Endothelial cell of umbilical vein (primary cell): Measurements from ENCODE around the gene LRRC73. TPM values are rescaled to one million over a fixed set of nuclear protein-coding genes. Genes with fewer than 3 reads are reported as not detected.

ENCODE experiments used
- BruUV-seq: library from RNA; stranded (reverse); fragments of 400-500 nt; replicated peaks from 2 replicates; lab custom pipeline; 2021; lab: Mats Ljungman, UMichigan
- CTCF ChIA-PET: fragments of 300-600, 350-600 bp; sonication (Branson Sonifier 250); formaldehyde crosslinking; loops from one replicate; lab custom pipeline; 2021; ENCODE audit warnings: antibody characterized with exemption, inconsistent platforms; lab: Charles Lee
- POLR2A ChIA-PET: fragments of 300-600, 350-600 bp; sonication (Branson Sonifier 250); formaldehyde crosslinking; loops from one replicate; lab custom pipeline; 2021; ENCODE audit warnings: antibody characterized with exemption, inconsistent platforms; lab: Charles Lee
- DNase-seq: peaks from one replicate; pipeline ENCODE4 v3.0.0-alpha.2; 2011; ENCODE audit warnings: low read depth, low spot score
- FAIRE-seq: peaks from 2 replicates; lab custom pipeline; 2011; peaks lifted over from hg19 to GRCh38; lab: Jason Lieb, UNC
- H2AFZ ChIP-seq: 2 replicates; pipeline ENCODE4 v1.6.0; 2012; ENCODE audit warnings: low read depth, low read length, control low read depth, inconsistent platforms
- H3K27ac ChIP-seq: 2 replicates; pipeline ENCODE4 v1.5.1; 2011; ENCODE audit warnings: low read depth, mild to moderate bottlenecking, control low read depth, low read length, moderate library complexity; ENCODE audit not compliant: insufficient read depth
- H3K27me3 ChIP-seq, 2 experiments: 2 replicates each; pipeline versions ENCODE4 v1.6.0 to v1.6.1; 2011; ENCODE audit warnings: low read length in 2 of 2, mixed read lengths in 1 of 2; ENCODE audit not compliant: control insufficient read depth in 2 of 2, insufficient read depth in 2 of 2
- H3K36me3 ChIP-seq, 2 experiments: 2 replicates in 1 of 2; 3 replicates in 1 of 2; pipeline ENCODE4 v1.5.1; 2011; ENCODE audit warnings: low read length in 2 of 2, mild to moderate bottlenecking in 1 of 2, moderate library complexity in 1 of 2; ENCODE audit not compliant: control insufficient read depth in 2 of 2, insufficient read depth in 2 of 2; ENCODE audit errors: extremely low read depth in 1 of 2
- H3K4me1 ChIP-seq: 3 replicates; pipeline ENCODE4 v1.5.1; 2011; ENCODE audit warnings: mild to moderate bottlenecking, low read length; ENCODE audit not compliant: control insufficient read depth, insufficient read depth; ENCODE audit errors: extremely low read depth
- H3K4me2 ChIP-seq: 2 replicates; pipeline ENCODE4 v1.6.1; 2011; ENCODE audit warnings: low read length, control low read depth, mixed read lengths; ENCODE audit not compliant: insufficient read depth
- H3K4me3 ChIP-seq, 3 experiments: fragments of 200-600 bp in 1 of 3; sonication (generic), shearing (Covaris generic) in 1 of 3; replicated peaks in 1 of 3; 2 replicates each; pipeline ENCODE4 v1.5.1; 2011 to 2016; ENCODE audit warnings: control low read depth in 3 of 3, low read length in 3 of 3, mild to moderate bottlenecking in 2 of 3, inconsistent platforms in 1 of 3, low read depth in 1 of 3, moderate library complexity in 1 of 3; ENCODE audit not compliant: insufficient read depth in 1 of 3
- H3K79me2 ChIP-seq: 2 replicates; pipeline ENCODE4 v1.6.0; 2012; ENCODE audit warnings: low read length, inconsistent platforms; ENCODE audit not compliant: control insufficient read depth, insufficient read depth
- H3K9ac ChIP-seq: replicated peaks from 2 replicates; pipeline ENCODE3; 2011; ENCODE audit warnings: low read length, control low read depth; ENCODE audit not compliant: insufficient read depth; ENCODE audit errors: extremely low read depth
- H3K9me1 ChIP-seq: replicated peaks from 3 replicates; pipeline ENCODE4 v1.6.0; 2011; ENCODE audit warnings: mild to moderate bottlenecking, low read length; ENCODE audit not compliant: control insufficient read depth, insufficient read depth; ENCODE audit errors: extremely low read depth
- H3K9me3 ChIP-seq: replicated peaks from 2 replicates; pipeline ENCODE4 v1.5.1; 2012; ENCODE audit warnings: low read length, inconsistent platforms; ENCODE audit not compliant: control insufficient read depth, insufficient read depth
- H4K20me1 ChIP-seq: replicated peaks from 2 replicates; pipeline ENCODE3; 2011; ENCODE audit warnings: mild to moderate bottlenecking, low read length; ENCODE audit not compliant: control insufficient read depth, insufficient read depth; ENCODE audit errors: extremely low read depth
- EZH2 ChIP-seq: IDR thresholded peaks from 2 replicates; pipeline ENCODE4 v1.6.1; 2012; ENCODE audit warnings: borderline replicate concordance, low read depth, mild to moderate bottlenecking, moderate library complexity, low read length, inconsistent platforms; ENCODE audit not compliant: severe bottlenecking
- FOS ChIP-seq: IDR thresholded peaks from 2 replicates; pipeline ENCODE4 v1.6.1; 2011; ENCODE audit warnings: mild to moderate bottlenecking, low read length, moderate library complexity, borderline replicate concordance; ENCODE audit not compliant: insufficient read depth
- GATA2 ChIP-seq: IDR thresholded peaks from 2 replicates; pipeline ENCODE4 v1.7.0; 2011; ENCODE audit warnings: low read depth, mild to moderate bottlenecking, moderate library complexity, mixed read lengths, low read length; ENCODE audit not compliant: insufficient read length, insufficient read depth
- JUN ChIP-seq: IDR thresholded peaks from 2 replicates; pipeline ENCODE4 v1.6.1; 2011; ENCODE audit warnings: borderline replicate concordance, low read depth; ENCODE audit not compliant: insufficient read length, insufficient read depth
- MYC ChIP-seq: IDR thresholded peaks from one replicate; pipeline ENCODE4 v1.6.1; 2011; ENCODE audit warnings: mild to moderate bottlenecking, low read depth, low read length
- POLR2A ChIP-seq: IDR thresholded peaks from 2 replicates; pipeline ENCODE4 v1.6.1; 2012; ENCODE audit warnings: low read depth, mild to moderate bottlenecking, control low read depth, low read length
- POLR2AphosphoS5 ChIP-seq: IDR thresholded peaks from 2 replicates; pipeline ENCODE4 v1.6.1; 2012; ENCODE audit warnings: low read depth, mild to moderate bottlenecking, control low read depth, low read length, moderate library complexity; ENCODE audit not compliant: insufficient read depth
- dilution Hi-C: fragments of 300-500 bp; cut with MboI; formaldehyde crosslinking; loops from one replicate; pipeline ENCODE4 v1.15.0; 2019; ENCODE audit warnings: low sequenced_read_pairs; ENCODE audit not compliant: extremely low pct_ligation_motif_present
- intact Hi-C: fragments of 100-400 bp; cut with micrococcal nuclease; formaldehyde crosslinking; loops from one replicate; pipeline ENCODE4 v1.10.0; 2022
- polyA plus RNA-seq, 4 experiments: library from polyadenylated mRNA; depleted of rRNA in 3 of 4; stranded (reverse) in 3 of 4; unstranded in 1 of 4; fragments of >200 nt; gene quantifications; 2 replicates each; pipeline versions ENCODE4 v1.2.1 to v1.2.3, GENCODE V29; 2011 to 2012; ENCODE audit warnings: missing spikeins in 1 of 4
- total RNA-seq: library from RNA; stranded (reverse); gene quantifications from 2 replicates; pipeline ENCODE4 v1.2.3, GENCODE V29; 2021
- TF ChIP-seq, protein P1 (sequence below), 2 donors: IDR thresholded peaks; 1 replicate in 1 of 2; 2 replicates in 1 of 2; pipeline ENCODE4 v1.5.1; 2011; ENCODE audit warnings: low read length in 2 of 2, mild to moderate bottlenecking in 2 of 2, moderate library complexity in 2 of 2, control low read depth in 1 of 2, inconsistent platforms in 1 of 2, low read depth in 1 of 2; ENCODE audit not compliant: insufficient read depth in 1 of 2; ENCODE audit errors: extremely low read depth in 1 of 2
- TF ChIP-seq, protein P2 (sequence below): IDR thresholded peaks from 2 replicates; pipeline ENCODE4 v1.6.1; 2011; ENCODE audit not compliant: insufficient read depth, insufficient read length

LRRC73 gene
- total and polyA plus RNA-seq, 2 donors (not counting 3 experiments of a cell fraction or from before 2014, with no cell fraction given) = 0.11 to 0.58 TPM

DNA sequence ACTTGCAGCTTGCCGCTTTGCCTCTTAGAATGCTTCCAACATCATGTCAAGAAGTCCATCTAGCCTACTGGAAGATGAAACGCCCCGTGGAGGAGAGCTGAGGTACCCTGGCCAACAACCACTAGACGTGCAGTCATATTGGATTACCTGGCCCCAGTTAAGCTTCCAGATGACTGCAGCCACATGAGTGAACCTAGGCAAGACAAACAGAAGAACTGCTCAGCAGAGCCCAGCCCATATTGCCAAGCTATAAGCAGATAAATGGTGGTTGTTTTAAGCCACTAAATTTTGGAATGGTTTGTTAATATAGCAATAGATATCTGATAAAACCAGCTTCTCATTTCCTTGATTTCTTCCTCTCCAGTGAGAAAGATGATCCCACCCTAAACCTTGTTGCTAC lies 50.1 kb downstream of the LRRC73 start:
- dilution Hi-C loops (no loop called here), intact Hi-C loops (no loop called here)
- no peak for TF ChIP-seq EZH2
- TF ChIP-seq POLR2AphosphoS5 = no peak
- TF ChIP-seq MYC = no peak
- TF ChIP-seq JUN = no peak
- TF ChIP-seq GATA2 = no peak
- TF ChIP-seq POLR2A = no peak
- TF ChIP-seq, protein P1, sequence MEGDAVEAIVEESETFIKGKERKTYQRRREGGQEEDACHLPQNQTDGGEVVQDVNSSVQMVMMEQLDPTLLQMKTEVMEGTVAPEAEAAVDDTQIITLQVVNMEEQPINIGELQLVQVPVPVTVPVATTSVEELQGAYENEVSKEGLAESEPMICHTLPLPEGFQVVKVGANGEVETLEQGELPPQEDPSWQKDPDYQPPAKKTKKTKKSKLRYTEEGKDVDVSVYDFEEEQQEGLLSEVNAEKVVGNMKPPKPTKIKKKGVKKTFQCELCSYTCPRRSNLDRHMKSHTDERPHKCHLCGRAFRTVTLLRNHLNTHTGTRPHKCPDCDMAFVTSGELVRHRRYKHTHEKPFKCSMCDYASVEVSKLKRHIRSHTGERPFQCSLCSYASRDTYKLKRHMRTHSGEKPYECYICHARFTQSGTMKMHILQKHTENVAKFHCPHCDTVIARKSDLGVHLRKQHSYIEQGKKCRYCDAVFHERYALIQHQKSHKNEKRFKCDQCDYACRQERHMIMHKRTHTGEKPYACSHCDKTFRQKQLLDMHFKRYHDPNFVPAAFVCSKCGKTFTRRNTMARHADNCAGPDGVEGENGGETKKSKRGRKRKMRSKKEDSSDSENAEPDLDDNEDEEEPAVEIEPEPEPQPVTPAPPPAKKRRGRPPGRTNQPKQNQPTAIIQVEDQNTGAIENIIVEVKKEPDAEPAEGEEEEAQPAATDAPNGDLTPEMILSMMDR (IDR thresholded peaks at IDR 0.05; ENCODE audit: extremely low read depth in 1 of 2, insufficient read depth in 1 of 2, low read depth in 1 of 2, low read length in 2 of 2) = no peak
- TF ChIP-seq, protein P2, sequence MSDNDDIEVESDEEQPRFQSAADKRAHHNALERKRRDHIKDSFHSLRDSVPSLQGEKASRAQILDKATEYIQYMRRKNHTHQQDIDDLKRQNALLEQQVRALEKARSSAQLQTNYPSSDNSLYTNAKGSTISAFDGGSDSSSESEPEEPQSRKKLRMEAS = no peak
- no peak for TF ChIP-seq FOS
- CTCF ChIA-PET = interaction anchor here (0.7 to 21.3 kb wide), 3 partner anchors 23 to 41 kb away, joined by 3 to 289 read pairs (median 3); partner anchors contain the start of gene LRRC73
- Histone ChIP-seq H3K27me3 (peaks cover 15 to 35% of the 10 kb centered on the region in 2 experiments), H3K36me3 (no peaks in the 10 kb centered on the region), H3K9me1 (no peaks in the 10 kb centered on the region), H2AFZ (no peak overlapping the region), H3K4me2 (no peak overlapping the region), H4K20me1 (no peaks in the 10 kb centered on the region), H3K9me3 (no peaks in the 10 kb centered on the region), H3K9ac (no peak overlapping the region), H3K4me1 (peaks cover 4% of the 10 kb centered on the region), H3K79me2 (no peaks in the 10 kb centered on the region), H3K27ac (no peak overlapping the region), H3K4me3 (no peak overlapping the region)
- DNase-seq = no peak
- no peak for FAIRE-seq
- no TSS peak for BruUV-seq
- POLR2A ChIA-PET = no interaction called here
